Epithelial cell of proximal tubule (primary cell): ENCODE measurements around the gene ROR2. TPM values are rescaled to one million over a fixed set of nuclear protein-coding genes. Genes with fewer than 3 reads are reported as not detected.

Experiments
- DNase-seq: peaks from one replicate; pipeline ENCODE4 v3.0.0-alpha.2; 2011; ENCODE audit warnings: low read depth
- H3K4me3 ChIP-seq: 2 replicates; pipeline ENCODE4 v1.5.1; 2011; ENCODE audit warnings: low read depth, mild to moderate bottlenecking, low read length
- CTCF ChIP-seq: conservative IDR thresholded peaks from 2 replicates; pipeline ENCODE4 v1.5.1; 2012; ENCODE audit warnings: low read depth, mild to moderate bottlenecking, low read length
- total RNA-seq: library from RNA; depleted of rRNA; stranded (reverse); fragments of >200 nt; gene quantifications from 2 replicates; pipeline ENCODE4 v1.2.3, GENCODE V29; 2015

ROR2 gene
- total RNA-seq, 1 donor from 2014 or later: 3.1 TPM

- H3K4me3 ChIP-seq: no peak overlapping the region
- DNase-seq: no peak
- no peak for TF ChIP-seq CTCF
Observed at GRCh38 chr9:91903126-91903911, 46.7 kb downstream of the ROR2 start.

- no peak overlapping the region for H3K4me3 ChIP-seq
- DNase-seq: no peak
- TF ChIP-seq CTCF: no peak
Observed at GRCh38 chr9:91902475-91903125, 47.4 kb downstream of the ROR2 start.

- H3K4me3 ChIP-seq: no peak overlapping the region
- no peak for DNase-seq
- TF ChIP-seq CTCF: no peak
Observed at GRCh38 chr9:91900797-91901177, 49.2 kb downstream of the ROR2 start.

GRCh38 chr9:91900055-91900796, 49.8 kb downstream of the ROR2 start:
- no peak overlapping the region for H3K4me3 ChIP-seq
- TF ChIP-seq CTCF: no peak
- no peak for DNase-seq

GRCh38 chr9:91899594-91899993, 50.4 kb downstream of the ROR2 start:
- no peak for DNase-seq
- no peak for TF ChIP-seq CTCF
- no peak overlapping the region for H3K4me3 ChIP-seq

- no peak for DNase-seq
- H3K4me3 ChIP-seq: no peak overlapping the region
- no peak for TF ChIP-seq CTCF
Observed at GRCh38 chr9:91899219-91899563, 50.8 kb downstream of the ROR2 start.
